IMR-90 (cell line): ENCODE results near the gene NEU1. TPM values are rescaled to one million over a fixed set of nuclear protein-coding genes. Genes with fewer than 3 reads are reported as not detected.

ENCODE experiments used
- ATAC-seq: fragments of 200-7000 bp; cut with Tn5 transposase; 2 replicates; pipeline ENCODE4 v1.9.1; 2020; ENCODE audit warnings: low read depth, mild to moderate bottlenecking, moderate library complexity
- BruUV-seq: library from RNA; stranded (reverse); fragments of 400-500 nt; replicated peaks from 2 replicates; lab custom pipeline; 2021; lab: Mats Ljungman, UMichigan
- CTCF ChIA-PET: fragments of 300-600 bp; formaldehyde crosslinking; extraction: SDS; loops from one replicate; lab custom pipeline; 2021; ENCODE audit warnings: antibody characterized with exemption; lab: Yijun Ruan, JAX
- POLR2A ChIA-PET: fragments of 300-600 bp; sonication (Branson Sonifier 250); formaldehyde crosslinking; loops from one replicate; lab custom pipeline; 2022; ENCODE audit warnings: antibody characterized with exemption; ENCODE audit not compliant: unreplicated experiment; lab: Charles Lee
- DNase-seq: peaks from one replicate; pipeline ENCODE4 v3.0.0; 2013
- H2AFZ ChIP-seq: replicated peaks from 2 replicates; pipeline ENCODE3; 2013; ENCODE audit warnings: low read length, mild to moderate bottlenecking; ENCODE audit not compliant: poor library complexity
- H2AK5ac ChIP-seq: 2 replicates; pipeline ENCODE4 v1.6.1; 2013; ENCODE audit warnings: low read depth, low read length, inconsistent platforms
- H2AK9ac ChIP-seq: replicated peaks from 2 replicates; pipeline ENCODE3; 2013; ENCODE audit warnings: mild to moderate bottlenecking, low read depth, low read length, moderate library complexity; ENCODE audit not compliant: poor library complexity
- H2BK120ac ChIP-seq: 2 replicates; pipeline ENCODE4 v1.6.1; 2013; ENCODE audit warnings: low read depth, low read length, inconsistent platforms
- H2BK15ac ChIP-seq: 3 replicates; pipeline ENCODE4 v1.6.1; 2013; ENCODE audit warnings: low read depth, low read length, inconsistent platforms
- H2BK20ac ChIP-seq: 2 replicates; pipeline ENCODE4 v1.6.1; 2013; ENCODE audit warnings: low read depth, mild to moderate bottlenecking, inconsistent platforms, low read length, moderate library complexity
- H2BK5ac ChIP-seq: 2 replicates; pipeline ENCODE4 v1.6.1; 2013; ENCODE audit warnings: mild to moderate bottlenecking, low read depth, low read length, inconsistent platforms; ENCODE audit not compliant: poor library complexity, severe bottlenecking
- H3K14ac ChIP-seq: replicated peaks from 2 replicates; pipeline ENCODE4 v1.6.1; 2013; ENCODE audit warnings: low read depth, low read length, inconsistent platforms
- H3K18ac ChIP-seq: 2 replicates; pipeline ENCODE4 v1.6.1; 2013; ENCODE audit warnings: low read depth, low read length, control low read depth
- H3K23ac ChIP-seq: 2 replicates; pipeline ENCODE4 v1.6.1; 2013; ENCODE audit warnings: low read depth, low read length, inconsistent platforms
- H3K27ac ChIP-seq: 2 replicates; pipeline ENCODE4 v1.5.1; 2013; ENCODE audit warnings: mild to moderate bottlenecking, control low read depth, low read length; ENCODE audit not compliant: insufficient read depth
- H3K27me3 ChIP-seq: 2 replicates; pipeline ENCODE4 v1.6.1; 2013; ENCODE audit warnings: low read length; ENCODE audit not compliant: control insufficient read depth, insufficient read depth
- H3K36me3 ChIP-seq: 2 replicates; pipeline ENCODE4 v1.6.1; 2013; ENCODE audit warnings: low read length, mixed read lengths; ENCODE audit not compliant: control insufficient read depth, insufficient read depth
- H3K4ac ChIP-seq: 2 replicates; pipeline ENCODE4 v1.6.1; 2013; ENCODE audit warnings: low read depth, low read length, inconsistent platforms
- H3K4me1 ChIP-seq: 2 replicates; pipeline ENCODE4 v1.6.1; 2013; ENCODE audit warnings: low read length, mixed read lengths; ENCODE audit not compliant: control insufficient read depth, insufficient read depth
- H3K4me2 ChIP-seq: 2 replicates; pipeline ENCODE4 v1.6.1; 2013; ENCODE audit warnings: low read depth, mild to moderate bottlenecking, control low read depth, low read length, moderate library complexity
- H3K4me3 ChIP-seq: 2 replicates; pipeline ENCODE4 v1.5.1; 2013; ENCODE audit warnings: low read depth, mild to moderate bottlenecking, control low read depth, low read length, moderate library complexity; ENCODE audit not compliant: insufficient read depth
- H3K56ac ChIP-seq: 2 replicates; pipeline ENCODE4 v1.6.1; 2013; ENCODE audit warnings: low read length, inconsistent platforms; ENCODE audit not compliant: insufficient read depth; ENCODE audit errors: extremely low read depth
- H3K79me1 ChIP-seq, 2 experiments: 2 replicates each; pipeline ENCODE4 v1.6.1; 2013; ENCODE audit warnings: low read length in 2 of 2, inconsistent platforms in 1 of 2, low read depth in 1 of 2
- H3K9ac ChIP-seq: 2 replicates; pipeline ENCODE4 v1.6.1; 2013; ENCODE audit warnings: low read depth, low read length, control low read depth
- H3K9me1 ChIP-seq: 2 replicates; pipeline ENCODE4 v1.6.1; 2013; ENCODE audit warnings: low read length, inconsistent platforms; ENCODE audit not compliant: insufficient read depth
- H3K9me3 ChIP-seq: 2 replicates; pipeline ENCODE4 v1.6.1; 2013; ENCODE audit warnings: low read length; ENCODE audit not compliant: control insufficient read depth, insufficient read depth
- H4K20me1 ChIP-seq: 2 replicates; pipeline ENCODE4 v1.6.1; 2013; ENCODE audit warnings: low read length, inconsistent platforms; ENCODE audit not compliant: insufficient read depth
- H4K5ac ChIP-seq: 2 replicates; pipeline ENCODE4 v1.6.1; 2013; ENCODE audit warnings: mild to moderate bottlenecking, low read depth, low read length, control low read depth
- H4K8ac ChIP-seq, 2 experiments: 2 replicates each; pipeline ENCODE4 v1.6.1; 2013; ENCODE audit warnings: low read depth in 2 of 2, low read length in 2 of 2, control low read depth in 1 of 2, inconsistent platforms in 1 of 2
- H4K91ac ChIP-seq: 2 replicates; pipeline ENCODE4 v1.6.1; 2013; ENCODE audit warnings: low read depth, low read length, inconsistent platforms; ENCODE audit not compliant: insufficient read depth
- POLR2A ChIP-seq: IDR thresholded peaks from 2 replicates; pipeline ENCODE4 v1.6.1; 2012; ENCODE audit warnings: mild to moderate bottlenecking, low read depth, low read length
- RFX5 ChIP-seq: IDR thresholded peaks from 2 replicates; pipeline ENCODE4 v1.8.0; 2012; ENCODE audit warnings: low read depth, mild to moderate bottlenecking, low read length, moderate library complexity
- WGBS, 2 experiments: methylation state at CpG; one replicate each; pipeline versions ENCODE4 v1.1.5 to v1.1.7; 2013; ENCODE audit warnings: missing lambda C conversion rate in 2 of 2; ENCODE audit not compliant: insufficient read length in 1 of 2; ENCODE audit errors: extremely low coverage in 2 of 2; 5-methylcytosine and 5-hydroxymethylcytosine counted together
- dilution Hi-C: fragments of 300-500 bp; cut with HindIII; formaldehyde crosslinking; loops from one replicate; pipeline ENCODE4 v1.14.3; 2018; ENCODE audit warnings: low sequenced_read_pairs; ENCODE audit not compliant: unreplicated experiment
- in situ Hi-C: fragments of 300-500 bp; cut with MboI; formaldehyde crosslinking; loops from 3 replicates; pipeline ENCODE4 v1.14.3; 2019; ENCODE audit warnings: low sequenced_read_pairs, inconsistent platforms, mixed read lengths
- intact Hi-C: fragments of 100-400 bp; cut with micrococcal nuclease; formaldehyde crosslinking; loops from 2 replicates; pipeline ENCODE4 v1.10.0; 2022
- polyA plus RNA-seq, 3 experiments: library from polyadenylated mRNA; depleted of rRNA; stranded (reverse); fragments of >200 nt; gene quantifications; 2 replicates each; pipeline ENCODE4 v1.2.3, GENCODE V29; 2012; ENCODE audit warnings: low replicate concordance in 1 of 3
- total RNA-seq: library from RNA; depleted of rRNA; stranded (reverse); fragments of >200 nt; gene quantifications from 2 replicates; pipeline ENCODE4 v1.2.3, GENCODE V29; 2012
- TF ChIP-seq, protein P1 (sequence below): conservative IDR thresholded peaks from 2 replicates; pipeline ENCODE4 v1.5.1; 2012; ENCODE audit warnings: mild to moderate bottlenecking, low read depth, low read length, improper control_type of control experiment

NEU1 gene
- total and polyA plus RNA-seq, 2 of the 4 experiments (the other 2 are of a cell fraction), result 28.5 to 36.2 TPM

GRCh38 chr6:31850765-31851484 is 11.7 kb downstream of the NEU1 start:
- Histone ChIP-seq H3K27ac (peak overlapping the region; percentile 57; the same call in 1 of the 2 replicates), H4K91ac (no peak overlapping the region), H3K23ac (peak overlapping the region; percentile 0; the same call in 1 of the 2 replicates), H2BK20ac (no peak overlapping the region), H3K18ac (0 out of 2 replicates have a peak overlapping the region, but pooled peaks have one; percentile 38), H2AK5ac (no peak overlapping the region), H2AK9ac (no peak overlapping the region), H3K9ac (0 out of 2 replicates have a peak overlapping the region, but pooled peaks have one; percentile 27), H3K14ac (peak overlapping the region; percentile 1; the same call in 1 of the 2 replicates), H3K4me1 (peaks cover 2% of the 10 kb centered on the region), H3K4me2 (peak overlapping the region; percentile 88), H4K5ac (peak overlapping the region; percentile 71; the same call in 1 of the 2 replicates), H3K27me3 (no peaks in the 10 kb centered on the region), H4K20me1 (no peaks in the 10 kb centered on the region), H2AFZ (no peak overlapping the region), H3K36me3 (no peaks in the 10 kb centered on the region; the same call in 1 of the 2 replicates), H2BK15ac (no peak overlapping the region), H3K79me1 (no peaks in the 10 kb centered on the region), H2BK120ac (no peak overlapping the region), H3K4ac (peak overlapping the region; percentile 1; the same call in 1 of the 2 replicates), H3K9me3 (no peaks in the 10 kb centered on the region; the same call in 1 of the 2 replicates), H3K9me1 (no peaks in the 10 kb centered on the region), H3K56ac (no peak overlapping the region), H3K4me3 (no peak overlapping the region), H2BK5ac (no peak overlapping the region), H4K8ac (no peak overlapping the region)
- intact Hi-C loops (no loop called here), in situ Hi-C loops (no loop called here), dilution Hi-C loops (no loop called here)
- DNase-seq (no peak), ATAC-seq (no peak; the same call in 1 of the 2 replicates)
- no TSS peak for BruUV-seq
- no CpG with 5 or more reads among the region's 2 CpGs for WGBS, 2 experiments
- TF ChIP-seq, protein P1, sequence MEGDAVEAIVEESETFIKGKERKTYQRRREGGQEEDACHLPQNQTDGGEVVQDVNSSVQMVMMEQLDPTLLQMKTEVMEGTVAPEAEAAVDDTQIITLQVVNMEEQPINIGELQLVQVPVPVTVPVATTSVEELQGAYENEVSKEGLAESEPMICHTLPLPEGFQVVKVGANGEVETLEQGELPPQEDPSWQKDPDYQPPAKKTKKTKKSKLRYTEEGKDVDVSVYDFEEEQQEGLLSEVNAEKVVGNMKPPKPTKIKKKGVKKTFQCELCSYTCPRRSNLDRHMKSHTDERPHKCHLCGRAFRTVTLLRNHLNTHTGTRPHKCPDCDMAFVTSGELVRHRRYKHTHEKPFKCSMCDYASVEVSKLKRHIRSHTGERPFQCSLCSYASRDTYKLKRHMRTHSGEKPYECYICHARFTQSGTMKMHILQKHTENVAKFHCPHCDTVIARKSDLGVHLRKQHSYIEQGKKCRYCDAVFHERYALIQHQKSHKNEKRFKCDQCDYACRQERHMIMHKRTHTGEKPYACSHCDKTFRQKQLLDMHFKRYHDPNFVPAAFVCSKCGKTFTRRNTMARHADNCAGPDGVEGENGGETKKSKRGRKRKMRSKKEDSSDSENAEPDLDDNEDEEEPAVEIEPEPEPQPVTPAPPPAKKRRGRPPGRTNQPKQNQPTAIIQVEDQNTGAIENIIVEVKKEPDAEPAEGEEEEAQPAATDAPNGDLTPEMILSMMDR, result no peak
- TF ChIP-seq RFX5, result no peak
- TF ChIP-seq POLR2A, result no peak
- CTCF ChIA-PET, result no interaction called here
- POLR2A ChIA-PET, result interaction anchor here (0.6 kb wide), 1 partner anchor 26 kb away, joined by 3 read pairs; no protein-coding TSS in a partner anchor
